Osteocyte (in vitro differentiated cells): ENCODE data around the gene MBD2. TPM values are rescaled to one million over a fixed set of nuclear protein-coding genes. Genes with fewer than 3 reads are reported as not detected.

ENCODE experiments used
- DNase-seq: peaks from one replicate; pipeline ENCODE4 v3.0.0; 2021; ENCODE audit warnings: mixed read lengths; ENCODE audit not compliant: unreplicated experiment; ENCODE audit errors: extremely low spot score
- H3K27ac Mint-ChIP-seq: one replicate; pipeline ENCODE4 v1.8.0; 2021; ENCODE audit warnings: mild to moderate bottlenecking, mixed read lengths; ENCODE audit not compliant: unreplicated experiment
- H3K27me3 Mint-ChIP-seq: one replicate; pipeline ENCODE4 v1.8.0; 2021; ENCODE audit warnings: mixed read lengths; ENCODE audit not compliant: unreplicated experiment
- H3K36me3 Mint-ChIP-seq: one replicate; pipeline ENCODE4 v1.8.0; 2021; ENCODE audit warnings: mixed read lengths; ENCODE audit not compliant: unreplicated experiment
- H3K4me1 Mint-ChIP-seq: one replicate; pipeline ENCODE4 v1.8.0; 2021; ENCODE audit warnings: mixed read lengths; ENCODE audit not compliant: unreplicated experiment
- H3K4me3 Mint-ChIP-seq: one replicate; pipeline ENCODE4 v1.8.0; 2021; ENCODE audit warnings: mild to moderate bottlenecking, moderate library complexity, mixed read lengths; ENCODE audit not compliant: unreplicated experiment
- H3K9me3 Mint-ChIP-seq: one replicate; pipeline ENCODE4 v1.8.0; 2021; ENCODE audit warnings: mixed read lengths; ENCODE audit not compliant: unreplicated experiment
- CTCF ChIP-seq: fragments of 200-600 bp; sonication (generic); IDR thresholded peaks from 2 replicates; pipeline ENCODE4 v1.5.0; 2021; ENCODE audit warnings: antibody characterized with exemption, mild to moderate bottlenecking, moderate library complexity
- total RNA-seq: library from RNA; stranded (reverse); gene quantifications from 2 replicates; pipeline ENCODE4 v1.2.1, GENCODE V29; 2021

Gene MBD2
- total RNA-seq, 1 donor from 2014 or later = 58.3 TPM

DNA sequence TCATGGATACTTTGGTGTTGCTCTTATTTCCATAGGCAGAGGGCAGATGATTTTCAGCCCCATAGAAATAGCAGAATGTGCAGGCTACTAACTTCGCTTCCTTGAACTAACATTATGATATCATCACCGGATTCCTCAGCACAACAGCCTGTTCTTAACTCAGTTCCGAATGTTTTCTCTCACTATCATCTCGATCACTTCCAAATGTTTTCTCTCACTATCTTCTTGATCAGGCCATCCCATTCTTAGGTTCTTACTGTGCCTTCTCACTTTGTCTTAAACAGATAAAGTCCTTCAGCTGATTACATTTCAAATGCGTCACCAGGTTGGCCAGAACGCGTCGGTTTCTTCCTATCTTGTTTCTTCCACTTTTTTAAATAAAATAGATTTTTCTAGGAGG, 11.4 kb upstream of the MBD2 start:
- no peak overlapping the region for H3K27ac Mint-ChIP-seq
- TF ChIP-seq CTCF = no peak
- DNase-seq = no peak
- H3K4me3 Mint-ChIP-seq = no peak overlapping the region
- H3K27me3 Mint-ChIP-seq = peaks cover 12% of the 10 kb centered on the region
- peaks cover 24% of the 10 kb centered on the region for H3K4me1 Mint-ChIP-seq
- no peaks in the 10 kb centered on the region for H3K9me3 Mint-ChIP-seq
- H3K36me3 Mint-ChIP-seq = no peaks in the 10 kb centered on the region

- Mint-ChIP-seq H3K4me3 (no peak overlapping the region), H3K27ac (no peak overlapping the region), H3K4me1 (peaks cover 5% of the 10 kb centered on the region), H3K27me3 (peaks cover 12% of the 10 kb centered on the region), H3K36me3 (no peaks in the 10 kb centered on the region), H3K9me3 (no peaks in the 10 kb centered on the region)
- no peak for DNase-seq
- TF ChIP-seq CTCF = no peak
Observed at GRCh38 chr18:54233747-54234146, 9.3 kb upstream of the MBD2 start.

DNA sequence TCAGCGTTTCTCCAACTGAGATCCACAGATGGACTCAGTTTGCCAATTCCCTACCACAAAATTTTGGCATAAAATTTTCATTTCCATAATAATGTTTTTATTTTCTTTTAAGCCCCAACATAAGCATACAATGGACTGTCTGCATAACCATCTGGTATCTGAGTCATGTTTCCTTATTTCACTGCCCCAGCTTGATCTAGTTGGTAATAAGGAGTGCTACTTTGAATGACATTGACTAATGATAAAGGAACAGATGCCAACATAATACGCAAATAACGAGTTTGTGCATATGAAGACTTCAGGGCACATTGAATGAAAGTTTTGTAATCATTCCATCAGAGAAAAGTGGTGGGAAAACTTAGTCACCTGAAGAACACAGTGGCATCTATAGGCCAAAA, 8.8 kb upstream of the MBD2 start:
- no peaks in the 10 kb centered on the region for H3K9me3 Mint-ChIP-seq

DNA sequence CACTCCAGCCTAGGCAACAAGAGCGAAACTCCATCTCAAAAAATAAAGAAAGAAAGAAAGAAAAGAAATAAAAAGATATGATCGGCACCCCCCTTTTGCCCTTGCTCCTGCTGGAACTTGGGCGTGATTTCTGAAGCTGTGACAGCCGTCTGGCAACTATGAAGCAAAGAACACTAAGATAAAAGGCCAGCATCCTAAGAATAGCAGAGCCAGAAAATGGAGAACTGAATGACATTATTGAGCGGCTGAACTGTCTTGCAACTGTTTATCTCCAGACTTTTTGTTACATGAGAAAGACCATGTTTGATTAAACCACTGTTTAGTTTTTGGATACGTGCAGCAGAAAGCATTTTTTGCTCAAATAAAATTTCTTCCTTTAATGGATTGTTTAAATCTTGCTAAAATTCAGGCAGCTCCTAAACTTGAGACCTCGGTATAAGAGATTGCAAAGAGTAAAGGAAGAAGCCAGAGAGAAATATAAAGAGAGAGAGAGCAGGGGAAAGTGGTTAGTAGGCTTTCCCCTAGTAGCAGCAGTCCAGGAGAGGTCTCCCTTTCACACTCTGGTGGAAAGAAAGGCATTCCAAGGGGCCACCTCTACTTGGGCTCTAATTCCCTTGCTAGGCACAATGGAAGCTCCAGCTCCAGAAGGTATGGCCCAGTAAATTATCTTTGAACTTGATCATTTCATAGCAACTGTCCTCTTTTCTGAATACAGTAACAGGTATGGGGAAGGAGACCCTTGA, 8.2 kb upstream of the MBD2 start:
- no peak for DNase-seq
- no peak overlapping the region for H3K27ac Mint-ChIP-seq
- no peak overlapping the region for H3K4me3 Mint-ChIP-seq
- H3K36me3 Mint-ChIP-seq = no peaks in the 10 kb centered on the region
- peaks cover 11% of the 10 kb centered on the region for H3K27me3 Mint-ChIP-seq
- no peaks in the 10 kb centered on the region for H3K9me3 Mint-ChIP-seq
- no peak for TF ChIP-seq CTCF
- H3K4me1 Mint-ChIP-seq = peaks cover under 1% of the 10 kb centered on the region

More for the DNA sequence above, 8.8 kb upstream of the MBD2 start:
- no peak overlapping the region for H3K4me3 Mint-ChIP-seq
- no peaks in the 10 kb centered on the region for H3K36me3 Mint-ChIP-seq
- no peak for TF ChIP-seq CTCF
- no peak for DNase-seq
- no peak overlapping the region for H3K27ac Mint-ChIP-seq
- peaks cover 2% of the 10 kb centered on the region for H3K4me1 Mint-ChIP-seq
- peaks cover 12% of the 10 kb centered on the region for H3K27me3 Mint-ChIP-seq

GRCh38 chr18:54229421-54230059, 5.1 kb upstream of the MBD2 start:
- Mint-ChIP-seq H3K36me3 (no peaks in the 10 kb centered on the region), H3K9me3 (no peaks in the 10 kb centered on the region), H3K4me1 (no peaks in the 10 kb centered on the region), H3K4me3 (no peak overlapping the region), H3K27me3 (peaks cover 3% of the 10 kb centered on the region), H3K27ac (no peak overlapping the region)
- no peak for DNase-seq
- no peak for TF ChIP-seq CTCF
